Bronchial epithelial cell (primary cell): ENCODE data around the gene XPC. TPM values are rescaled to one million over a fixed set of nuclear protein-coding genes. Genes with fewer than 3 reads are reported as not detected.
A peak's percentile ranks its signal among the peaks of the same experiment; 100 is the strongest.

Source experiments
- DNase-seq: peaks from one replicate; pipeline ENCODE4 v3.0.0-alpha.2; 2010; ENCODE audit warnings: low read depth
- FAIRE-seq: peaks from 2 replicates; lab custom pipeline; 2011; peaks lifted over from hg19 to GRCh38; lab: Jason Lieb, UNC
- H3K27me3 ChIP-seq: 2 replicates; pipeline ENCODE4 v1.5.1; 2011; ENCODE audit warnings: low read length; ENCODE audit not compliant: control insufficient read depth, insufficient read depth
- H3K36me3 ChIP-seq: 2 replicates; pipeline ENCODE4 v1.5.1; 2011; ENCODE audit warnings: low read length; ENCODE audit not compliant: control insufficient read depth, insufficient read depth
- H3K4me3 ChIP-seq: 2 replicates; pipeline ENCODE4 v1.5.1; 2011; ENCODE audit warnings: mild to moderate bottlenecking, low read depth, low read length, control low read depth
- CTCF ChIP-seq: IDR thresholded peaks from 2 replicates; pipeline ENCODE4 v1.5.1; 2011; ENCODE audit warnings: mild to moderate bottlenecking, moderate library complexity, low read length, control low read depth, inconsistent platforms; ENCODE audit not compliant: insufficient read depth, severe bottlenecking
- total RNA-seq: library from RNA; depleted of rRNA; stranded (reverse); fragments of >200 nt; gene quantifications from 2 replicates; pipeline ENCODE4 v1.2.1, GENCODE V29; 2014

XPC gene
- total RNA-seq, 1 donor from 2014 or later, result 25.3 TPM

DNA sequence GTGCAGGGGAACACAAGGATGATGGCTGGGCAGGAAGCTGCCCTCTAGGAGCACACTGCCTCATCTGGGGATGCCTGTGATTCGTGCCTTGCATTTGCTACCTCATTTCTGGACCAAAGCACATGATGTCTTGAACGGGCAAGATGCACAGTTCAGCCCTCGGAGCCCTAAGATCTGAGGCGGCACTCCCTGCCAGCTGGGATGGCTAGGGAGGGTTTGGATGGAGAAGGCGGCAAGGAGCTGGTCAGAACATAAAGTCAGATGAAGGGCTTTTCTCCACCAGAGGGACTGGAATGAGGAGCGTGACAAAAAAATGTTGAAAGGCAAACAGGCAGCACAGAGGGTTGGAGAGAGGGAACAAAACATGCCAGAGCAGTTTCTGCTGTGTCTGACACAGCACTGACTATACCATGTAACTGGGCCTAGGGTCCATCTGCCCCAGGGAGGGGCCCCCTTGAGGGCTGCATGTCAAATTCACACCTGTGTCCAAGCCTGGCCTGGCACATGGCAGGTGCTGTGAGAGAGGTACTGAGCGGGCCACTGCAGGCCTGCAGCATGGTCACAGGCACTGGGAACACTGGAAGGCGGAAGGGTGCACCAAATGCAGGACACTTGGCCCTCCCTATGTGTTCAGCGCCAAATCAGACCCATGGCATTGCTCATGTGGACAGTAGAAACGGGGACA is 31.9 kb downstream of the XPC start:
- no peaks in the 10 kb centered on the region for H3K27me3 ChIP-seq
- FAIRE-seq, result peak; percentile 62
- no peak overlapping the region for H3K4me3 ChIP-seq
- no peak for TF ChIP-seq CTCF
- H3K36me3 ChIP-seq, result peaks cover 23% of the 10 kb centered on the region
- DNase-seq, result no peak

GRCh38 chr3:14145670-14146380 is 32.6 kb downstream of the XPC start:
- Histone ChIP-seq H3K27me3 (no peaks in the 10 kb centered on the region), H3K36me3 (peaks cover 21% of the 10 kb centered on the region), H3K4me3 (no peak overlapping the region)
- DNase-seq (no peak), FAIRE-seq (peak; percentile 13)
- TF ChIP-seq CTCF, result peak; percentile 14

GRCh38 chr3:14145236-14145635 is 33.2 kb downstream of the XPC start:
- no peaks in the 10 kb centered on the region for H3K27me3 ChIP-seq
- no peak overlapping the region for H3K4me3 ChIP-seq
- TF ChIP-seq CTCF, result no peak
- FAIRE-seq (no peak), DNase-seq (no peak)
- peaks cover 21% of the 10 kb centered on the region for H3K36me3 ChIP-seq

GRCh38 chr3:14144423-14145075 is 33.9 kb downstream of the XPC start:
- H3K4me3 ChIP-seq, result no peak overlapping the region
- no peaks in the 10 kb centered on the region for H3K27me3 ChIP-seq
- no peak for TF ChIP-seq CTCF
- peaks cover 25% of the 10 kb centered on the region for H3K36me3 ChIP-seq
- peak; percentile 96 for DNase-seq
- FAIRE-seq, result no peak

DNA sequence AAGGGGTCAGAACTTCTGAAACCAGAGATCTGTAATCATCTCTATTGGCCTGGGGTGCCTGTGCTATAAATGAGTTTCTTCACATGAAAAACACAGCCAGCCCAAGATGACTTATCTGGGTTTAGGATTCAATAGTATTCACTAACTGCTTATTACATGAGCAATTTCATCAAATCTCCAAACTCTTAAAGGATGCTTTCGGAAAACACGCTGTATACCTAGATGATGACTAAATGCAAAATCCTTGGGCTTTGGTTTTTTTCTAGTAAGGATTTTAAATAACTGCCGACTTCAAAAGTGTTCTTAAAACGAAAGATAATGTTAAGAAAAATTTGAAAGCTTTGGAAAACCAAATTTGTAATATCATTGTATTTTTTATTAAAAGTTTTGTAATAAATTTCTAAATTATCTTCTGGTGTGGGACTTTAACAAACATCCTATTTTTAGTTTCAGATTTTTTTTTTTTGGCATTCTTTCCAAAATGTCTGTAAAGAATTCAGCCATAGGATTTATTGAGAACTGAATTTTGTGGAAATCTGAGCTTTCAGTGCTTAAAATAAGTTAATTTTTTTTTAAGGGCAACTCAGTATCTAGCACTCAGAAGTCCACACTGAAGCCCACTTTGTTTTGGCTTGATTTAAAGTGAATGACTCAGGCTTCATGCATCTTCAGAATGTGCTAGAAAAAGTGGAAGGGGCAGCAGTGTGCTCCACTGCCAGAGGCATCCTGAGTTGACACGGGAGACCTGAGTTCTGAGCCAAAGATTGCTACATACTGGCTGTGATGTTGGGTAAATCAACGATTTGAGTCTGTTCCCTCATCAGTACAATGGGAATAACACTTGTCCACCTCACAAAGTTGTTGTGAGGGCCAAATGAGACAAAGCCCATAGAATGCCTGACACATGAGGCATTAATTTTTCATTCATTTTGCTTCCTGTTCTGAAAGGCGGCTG is 34.9 kb downstream of the XPC start:
- H3K4me3 ChIP-seq, result no peak overlapping the region
- no peak for TF ChIP-seq CTCF
- H3K27me3 ChIP-seq, result no peaks in the 10 kb centered on the region
- peaks cover 32% of the 10 kb centered on the region for H3K36me3 ChIP-seq
- no peak for FAIRE-seq
- peak; percentile 91 for DNase-seq
